C4-2B (cell line): Measurements from ENCODE around the gene SLC25A29.

Experiments used
- H3K27ac ChIP-seq: fragments of 450-650 bp; 2 replicates; pipeline ENCODE4 v1.5.1; 2017
- ZFX ChIP-seq: fragments of 450-650 bp; IDR thresholded peaks from 2 replicates; pipeline ENCODE4 v1.6.1; 2017
- TF ChIP-seq, protein P1 (sequence below): fragments of 450-650 bp; conservative IDR thresholded peaks from 2 replicates; pipeline ENCODE4 v1.5.1; 2017; ENCODE audit warnings: mild to moderate bottlenecking

The SLC25A29 gene

DNA sequence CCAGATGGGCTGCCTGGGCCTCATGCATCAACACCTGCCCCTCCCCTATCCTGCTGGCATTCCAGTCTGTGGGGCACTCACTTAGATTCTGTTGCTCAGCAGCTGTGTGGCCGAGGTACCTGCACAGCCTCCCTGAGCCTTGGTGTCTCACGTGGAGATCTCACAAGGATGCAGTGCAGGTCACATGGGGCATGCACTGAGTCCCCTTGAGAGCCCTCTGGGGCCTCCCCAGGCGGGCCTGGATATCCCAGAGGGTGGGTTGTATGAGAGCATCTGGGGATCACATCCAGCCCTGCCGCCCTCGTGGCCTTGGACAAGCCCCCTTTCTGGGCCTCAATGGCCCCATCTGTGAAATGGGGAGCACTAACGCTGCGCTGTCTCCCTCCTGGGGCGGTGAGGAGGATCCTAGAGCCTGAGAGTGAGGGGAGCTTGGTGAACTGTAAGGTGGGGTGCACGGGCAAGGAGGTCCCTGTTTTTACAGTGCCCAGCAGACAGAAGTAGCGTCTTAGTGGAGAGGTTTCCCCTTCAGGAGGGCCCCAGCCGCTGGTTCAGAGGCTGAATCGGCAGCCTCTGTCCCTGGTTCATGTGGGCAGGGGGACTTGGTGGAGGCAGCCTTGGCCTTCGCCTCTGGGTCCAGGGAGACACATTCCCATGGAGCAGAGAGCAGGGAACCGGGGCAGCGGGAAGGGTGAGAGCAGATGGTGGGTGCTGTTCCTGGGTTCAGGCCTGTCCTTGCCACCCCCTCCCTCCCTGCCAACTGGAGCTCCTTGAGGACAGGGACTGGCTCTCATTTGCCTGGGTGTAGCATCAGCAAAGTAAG, 16.1 kb upstream of the SLC25A29 start:
- H3K27ac ChIP-seq = no peak overlapping the region

DNA sequence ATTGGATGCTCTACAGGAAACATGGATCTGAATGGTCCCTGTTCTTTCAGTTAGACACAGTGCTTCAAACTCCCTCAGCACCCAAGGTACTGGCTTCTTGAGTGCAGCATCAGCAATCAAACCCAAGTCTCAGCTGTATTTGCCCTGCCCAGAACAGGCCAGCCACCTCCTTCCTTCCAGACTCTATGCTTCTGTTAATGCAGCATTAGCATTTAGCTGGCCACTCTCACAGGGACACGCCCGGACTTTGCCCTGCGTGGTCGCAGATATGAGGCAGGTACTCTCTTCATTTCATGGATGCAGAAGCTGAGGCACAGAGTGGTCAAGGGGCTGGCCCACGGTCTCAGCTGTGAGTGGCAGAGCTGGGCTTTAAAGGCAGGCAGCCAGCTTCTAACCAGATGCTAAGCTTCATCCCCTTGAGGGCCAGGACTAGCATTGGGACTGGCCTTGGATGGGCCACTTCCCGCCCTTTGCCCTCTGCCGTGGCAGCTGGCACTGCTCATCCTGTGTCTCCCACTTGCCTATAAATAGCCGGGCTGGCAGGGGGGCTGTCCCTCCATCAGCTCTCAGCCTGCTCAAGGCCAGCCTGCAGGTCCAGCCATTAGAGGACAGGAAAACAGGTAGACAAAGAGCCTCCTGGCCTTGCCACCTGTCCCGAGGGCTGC, 15.4 kb upstream of the SLC25A29 start:
- H3K27ac ChIP-seq = no peak overlapping the region
- no peak for TF ChIP-seq ZFX
- TF ChIP-seq, protein P1, sequence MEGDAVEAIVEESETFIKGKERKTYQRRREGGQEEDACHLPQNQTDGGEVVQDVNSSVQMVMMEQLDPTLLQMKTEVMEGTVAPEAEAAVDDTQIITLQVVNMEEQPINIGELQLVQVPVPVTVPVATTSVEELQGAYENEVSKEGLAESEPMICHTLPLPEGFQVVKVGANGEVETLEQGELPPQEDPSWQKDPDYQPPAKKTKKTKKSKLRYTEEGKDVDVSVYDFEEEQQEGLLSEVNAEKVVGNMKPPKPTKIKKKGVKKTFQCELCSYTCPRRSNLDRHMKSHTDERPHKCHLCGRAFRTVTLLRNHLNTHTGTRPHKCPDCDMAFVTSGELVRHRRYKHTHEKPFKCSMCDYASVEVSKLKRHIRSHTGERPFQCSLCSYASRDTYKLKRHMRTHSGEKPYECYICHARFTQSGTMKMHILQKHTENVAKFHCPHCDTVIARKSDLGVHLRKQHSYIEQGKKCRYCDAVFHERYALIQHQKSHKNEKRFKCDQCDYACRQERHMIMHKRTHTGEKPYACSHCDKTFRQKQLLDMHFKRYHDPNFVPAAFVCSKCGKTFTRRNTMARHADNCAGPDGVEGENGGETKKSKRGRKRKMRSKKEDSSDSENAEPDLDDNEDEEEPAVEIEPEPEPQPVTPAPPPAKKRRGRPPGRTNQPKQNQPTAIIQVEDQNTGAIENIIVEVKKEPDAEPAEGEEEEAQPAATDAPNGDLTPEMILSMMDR = no peak

More for the DNA sequence above, 16.1 kb upstream of the SLC25A29 start:
- TF ChIP-seq, protein P1 = no peak
- no peak for TF ChIP-seq ZFX

DNA sequence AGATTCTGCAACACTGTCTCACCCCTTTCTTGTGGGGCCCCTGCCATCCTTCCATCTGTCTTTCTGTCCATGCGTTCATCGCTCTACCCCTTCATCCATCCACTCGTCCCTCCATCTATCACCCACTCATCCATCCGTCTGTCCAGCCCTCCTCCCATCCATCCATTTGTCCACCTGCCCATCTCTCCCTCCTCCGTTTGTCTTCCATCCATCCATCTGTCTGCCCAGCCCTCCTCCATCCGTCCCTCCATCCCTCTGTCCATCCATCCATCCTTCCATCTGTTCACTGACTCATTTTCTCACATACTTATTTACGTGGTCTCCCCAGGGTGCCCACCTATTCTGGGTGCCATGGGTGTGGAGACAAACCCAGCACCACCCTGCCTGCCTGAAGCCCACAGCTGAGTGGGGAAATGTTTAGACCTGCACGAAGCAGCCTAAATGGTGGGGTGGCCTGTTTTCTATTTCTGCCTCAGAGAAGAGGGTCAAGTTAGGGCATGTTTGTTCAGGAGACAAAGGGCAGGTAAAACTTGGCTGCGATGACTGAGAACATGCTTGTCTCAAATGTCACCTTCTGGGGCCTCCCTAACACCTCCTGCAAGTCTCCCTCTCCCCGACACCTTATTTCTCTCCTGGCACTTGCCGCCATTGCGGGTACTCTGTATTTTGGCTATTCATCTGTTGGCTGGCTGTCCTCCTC, 14.1 kb upstream of the SLC25A29 start:
- TF ChIP-seq ZFX = no peak
- no peak overlapping the region for H3K27ac ChIP-seq

DNA sequence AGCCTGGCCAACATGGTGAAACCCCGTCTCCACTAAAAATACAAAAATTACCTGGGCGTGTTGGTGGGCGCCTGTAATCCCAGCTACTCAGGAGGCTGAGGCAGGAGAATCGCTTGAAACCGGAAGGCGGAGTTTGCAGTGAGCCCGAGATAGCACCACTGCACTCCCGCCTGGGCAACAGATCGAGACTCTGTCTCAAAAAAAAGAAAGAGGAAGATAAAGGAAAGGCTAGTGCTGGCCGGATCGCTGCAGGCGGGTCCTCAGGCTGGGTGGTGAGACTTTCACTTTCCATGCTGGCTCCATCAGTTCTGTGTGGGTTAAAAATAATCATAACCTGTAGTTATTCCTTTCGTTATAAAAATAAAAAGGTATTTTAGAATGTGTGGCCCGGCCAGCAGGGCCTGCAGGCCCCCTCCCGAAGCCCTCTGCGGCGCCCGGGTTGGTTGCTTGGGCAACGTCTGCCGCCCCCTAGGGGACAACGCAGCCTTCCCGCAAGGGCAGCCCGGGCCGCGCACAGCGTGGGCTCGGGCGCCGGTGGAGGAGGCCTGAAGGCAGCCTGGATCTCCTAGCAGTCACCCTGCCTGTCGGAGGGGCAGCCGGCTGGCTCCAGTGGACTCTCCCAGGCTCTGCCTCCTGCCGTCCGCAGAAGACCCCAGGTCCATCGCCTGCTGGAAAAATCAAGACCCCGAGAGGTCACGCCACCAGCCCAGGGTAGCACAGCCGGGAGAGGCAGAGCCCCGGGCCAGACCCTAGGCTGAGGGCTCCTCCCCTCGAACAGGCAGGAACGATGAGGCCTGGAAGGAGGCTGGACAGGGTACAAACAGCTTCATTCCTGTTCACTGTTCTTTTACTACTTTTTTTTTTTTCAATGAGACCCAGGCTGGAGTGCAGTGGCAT, 11.9 kb upstream of the SLC25A29 start:
- H3K27ac ChIP-seq = no peak overlapping the region

GRCh38 chr14:100317389-100317788, 11.1 kb upstream of the SLC25A29 start:
- TF ChIP-seq, protein P1 = no peak
- TF ChIP-seq ZFX = no peak
- no peak overlapping the region for H3K27ac ChIP-seq

More for the DNA sequence above, 11.9 kb upstream of the SLC25A29 start:
- TF ChIP-seq, protein P1 = no peak
- TF ChIP-seq ZFX = no peak

DNA sequence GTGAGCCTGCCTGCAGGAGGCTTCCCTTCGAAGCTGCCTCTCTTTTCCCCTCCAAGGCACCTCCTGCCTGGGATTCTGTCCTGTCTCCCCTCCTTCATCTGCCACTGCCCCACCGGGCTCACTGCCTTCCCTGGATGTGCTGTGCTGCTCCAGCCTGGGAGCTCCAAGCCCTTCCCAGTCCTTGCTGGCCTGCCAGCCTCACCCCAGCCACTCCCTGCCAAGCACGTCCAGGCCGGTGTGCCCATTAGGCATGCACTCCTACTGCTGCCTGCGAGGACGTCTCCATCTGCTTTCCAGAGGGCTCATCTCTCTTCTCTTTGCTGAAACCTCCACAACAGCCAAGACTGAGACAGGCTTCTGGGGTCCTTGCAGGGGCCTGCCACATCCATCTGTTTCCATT, 8.5 kb upstream of the SLC25A29 start:
- H3K27ac ChIP-seq = no peak overlapping the region
- TF ChIP-seq, protein P1 = no peak
- no peak for TF ChIP-seq ZFX

- TF ChIP-seq, protein P1 = no peak
- TF ChIP-seq ZFX = no peak
- no peak overlapping the region for H3K27ac ChIP-seq
Measured at GRCh38 chr14:100313464-100314230, 7.4 kb upstream of the SLC25A29 start.
